H7 (cell line): ENCODE measurements around the gene LIM2. TPM values are rescaled to one million over a fixed set of nuclear protein-coding genes. Genes with fewer than 3 reads are reported as not detected.
"Not testable (repeated sequence)": the region's sequence is repeated elsewhere in the genome, so short reads cannot be mapped to it uniquely, and the experiment has no call there.

Experiments
- DNase-seq: peaks from one replicate; pipeline ENCODE4 v3.0.0; 2012
- H3K27me3 ChIP-seq: 2 replicates; pipeline ENCODE4 v1.6.0; 2011; ENCODE audit warnings: mild to moderate bottlenecking, low read length; ENCODE audit not compliant: control insufficient read depth, insufficient read depth
- H3K36me3 ChIP-seq: replicated peaks from 2 replicates; pipeline ENCODE4 v1.5.1; 2011; ENCODE audit warnings: low read length; ENCODE audit not compliant: control insufficient read depth, insufficient read depth
- H3K4me3 ChIP-seq: 2 replicates; pipeline ENCODE4 v1.5.1; 2011; ENCODE audit warnings: low read depth, mild to moderate bottlenecking, control low read depth, low read length, moderate library complexity; ENCODE audit not compliant: insufficient read depth
- total RNA-seq: library from RNA; depleted of rRNA; stranded (reverse); fragments of >200 nt; shearing (Covaris generic); gene quantifications from 2 replicates; pipeline ENCODE4 v1.2.3, GENCODE V29; 2014

Gene LIM2
- total RNA-seq, 1 experiment from 2014 or later = not detected

DNA sequence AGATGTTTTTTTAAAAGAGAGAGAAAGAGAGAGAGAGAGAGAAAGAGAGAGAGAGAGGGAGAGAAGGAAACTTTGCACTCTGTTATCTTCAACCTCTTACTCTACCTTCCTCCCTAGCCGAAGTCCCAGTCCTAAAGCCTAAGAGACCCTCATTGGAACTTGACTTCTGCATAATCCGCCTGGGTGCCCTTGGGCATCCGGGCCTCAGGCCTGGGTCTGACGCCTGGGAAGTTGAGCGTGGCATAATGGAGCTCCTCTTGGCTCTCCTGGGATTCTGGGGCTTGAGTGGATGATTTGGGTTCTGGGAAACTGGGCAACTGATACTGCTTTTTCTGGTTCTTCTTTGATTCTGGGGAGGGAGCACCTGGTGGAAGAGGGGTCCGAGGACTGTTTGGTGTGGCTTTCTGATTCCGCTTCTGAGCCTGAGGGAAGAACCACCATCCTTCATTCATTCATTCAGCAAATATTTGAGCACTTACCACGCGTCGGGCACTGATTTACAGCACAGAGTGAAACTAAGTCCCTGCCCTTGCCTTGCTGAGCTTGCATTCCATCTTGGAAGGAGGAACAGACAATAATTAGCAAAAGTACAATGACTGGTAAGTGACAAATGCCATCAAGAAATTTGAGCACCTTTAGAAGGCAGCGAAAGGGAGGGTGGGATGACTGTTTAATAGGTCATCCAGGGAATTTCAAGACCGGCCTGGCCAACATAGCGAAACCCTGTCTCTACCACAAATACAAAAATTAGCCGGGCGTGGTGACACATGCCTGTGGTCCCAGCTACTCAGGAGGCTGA, 23.4 kb upstream of the LIM2 start:
- DNase-seq = no peak
- Histone ChIP-seq H3K4me3 (no peak overlapping the region), H3K27me3 (no peaks in the 10 kb centered on the region), H3K36me3 (no peaks in the 10 kb centered on the region; the same call in 1 of the 2 replicates)

DNA sequence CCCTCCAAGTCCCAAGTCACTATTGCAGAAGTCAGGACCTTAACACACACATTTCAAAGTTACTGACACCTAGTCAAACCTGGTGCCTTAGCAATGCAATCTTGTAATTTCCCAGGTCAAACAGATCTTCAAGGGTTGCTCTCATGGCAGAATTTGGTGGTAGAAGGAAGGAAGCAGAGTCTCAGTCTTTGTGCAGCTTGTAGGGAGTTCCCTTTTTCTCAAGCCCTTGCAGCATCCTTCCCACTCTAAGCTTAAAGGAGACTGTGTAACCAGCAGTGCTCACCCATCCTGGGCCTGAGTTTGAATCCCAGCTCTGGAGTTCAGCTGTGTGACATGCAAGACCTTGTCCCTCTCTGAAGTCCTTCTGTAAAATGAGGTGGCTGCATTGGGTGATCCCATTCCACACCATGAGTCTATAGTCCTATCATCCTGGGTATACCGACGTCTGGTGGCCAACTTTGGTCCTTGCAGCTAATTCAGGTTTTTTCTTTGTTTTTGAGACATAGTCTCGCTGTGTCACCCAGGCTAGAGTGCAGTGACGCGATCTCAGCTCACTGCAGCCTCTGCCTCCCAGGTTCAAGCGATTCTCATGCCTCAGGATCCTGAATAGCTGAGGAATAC, 19.8 kb upstream of the LIM2 start:
- Histone ChIP-seq H3K4me3 (no peak overlapping the region), H3K36me3 (peaks cover 2% of the 10 kb centered on the region; the same call in 1 of the 2 replicates), H3K27me3 (no peaks in the 10 kb centered on the region)
- DNase-seq = peak; percentile 74

- H3K27me3 ChIP-seq = no peaks in the 10 kb centered on the region
- no peak overlapping the region for H3K4me3 ChIP-seq
- peaks cover 2% of the 10 kb centered on the region; the same call in 1 of the 2 replicates for H3K36me3 ChIP-seq
- no peak for DNase-seq
Observed at GRCh38 chr19:51402117-51402516, 14.3 kb upstream of the LIM2 start.

- not testable (repeated sequence) for H3K4me3 ChIP-seq, H3K36me3 ChIP-seq, DNase-seq, H3K27me3 ChIP-seq
Observed at GRCh38 chr19:51399936-51400335, 12.2 kb upstream of the LIM2 start.

DNA sequence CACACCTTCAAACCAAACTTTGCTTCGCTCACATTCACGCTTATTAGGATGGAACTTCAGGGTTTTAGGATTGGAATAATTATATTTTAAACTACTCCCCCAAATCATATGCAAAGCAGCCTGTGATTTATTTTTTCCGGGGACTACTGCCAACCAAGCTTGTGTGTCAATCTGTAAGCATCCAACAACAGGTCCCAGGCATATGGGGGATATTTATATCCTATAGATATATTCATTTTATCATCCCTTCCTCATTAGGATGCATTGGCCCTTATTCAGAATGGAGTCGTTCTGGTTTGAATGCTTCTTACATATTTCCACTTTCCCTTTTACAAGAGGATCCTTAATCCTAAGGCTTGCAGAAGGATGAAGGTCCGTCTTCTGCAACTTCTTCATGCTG, 11.5 kb upstream of the LIM2 start:
- no peak for DNase-seq
- Histone ChIP-seq H3K36me3 (peaks cover 2% of the 10 kb centered on the region; the same call in 1 of the 2 replicates), H3K4me3 (no peak overlapping the region), H3K27me3 (no peaks in the 10 kb centered on the region)

- Histone ChIP-seq H3K36me3 (no peaks in the 10 kb centered on the region), H3K27me3 (no peaks in the 10 kb centered on the region), H3K4me3 (no peak overlapping the region)
- DNase-seq = no peak
Observed at GRCh38 chr19:51398096-51398704, 10.4 kb upstream of the LIM2 start.

- not testable (repeated sequence) for H3K4me3 ChIP-seq, H3K27me3 ChIP-seq, DNase-seq, H3K36me3 ChIP-seq
Observed at GRCh38 chr19:51397453-51397852, 9.7 kb upstream of the LIM2 start.

DNA sequence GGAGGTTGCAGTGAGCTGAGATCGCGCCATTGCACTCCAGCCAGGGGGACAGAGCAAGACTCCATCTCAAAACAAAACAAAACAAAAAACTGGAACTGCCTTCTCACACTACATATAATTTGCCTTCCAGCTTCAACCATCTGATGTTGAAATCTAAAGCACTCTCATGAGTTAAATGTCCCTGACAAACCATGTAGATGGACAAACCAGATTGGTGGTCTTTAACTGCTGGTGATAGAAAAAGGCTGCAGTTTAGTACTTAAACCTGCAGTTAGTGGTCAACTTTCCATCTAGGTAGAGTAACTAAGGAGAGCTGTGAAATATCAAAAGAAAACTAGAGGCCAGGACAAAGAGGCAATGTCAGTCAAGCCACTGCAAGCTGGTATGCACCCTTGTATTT, 8.4 kb upstream of the LIM2 start:
- H3K36me3 ChIP-seq = no peaks in the 10 kb centered on the region

DNA sequence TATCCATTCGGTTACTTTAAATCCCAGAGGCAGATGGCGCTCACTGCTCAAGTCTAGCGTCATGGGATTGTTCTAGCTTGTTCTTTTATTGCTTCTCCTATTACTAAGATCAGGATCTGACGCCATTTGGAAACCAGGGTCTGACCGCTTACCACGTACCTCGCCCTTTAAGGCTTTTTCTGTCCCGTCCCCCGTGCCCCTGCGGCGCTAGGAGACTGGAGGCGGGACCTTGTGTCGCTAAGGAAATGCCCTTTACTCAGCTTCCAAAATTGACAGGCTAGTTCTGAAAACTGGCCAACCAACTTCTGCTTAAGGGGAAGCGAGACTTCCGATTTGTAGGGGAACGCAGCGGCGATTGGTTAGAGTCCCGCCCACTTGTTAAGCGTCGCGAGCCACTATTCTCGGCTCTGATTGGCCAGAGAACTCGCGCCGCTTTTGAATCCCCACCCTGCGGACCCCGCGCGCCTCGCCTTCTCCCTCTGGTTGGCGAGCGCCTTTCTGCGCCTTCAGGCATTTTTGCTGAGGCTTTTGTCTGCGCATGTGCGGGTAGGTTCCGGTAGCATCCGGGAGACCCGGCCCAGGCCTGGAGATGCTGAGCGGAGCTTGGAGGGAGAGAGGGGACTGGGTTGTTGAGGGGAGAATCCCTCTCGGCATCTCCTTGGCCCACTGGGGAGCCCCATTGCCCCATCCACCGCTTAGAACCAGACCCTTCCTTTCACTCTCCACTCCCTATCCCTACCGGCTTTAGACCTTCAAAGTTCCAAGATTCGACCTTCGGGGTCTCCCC, 6.5 kb upstream of the LIM2 start:
- peak overlapping the region; percentile 88 for H3K4me3 ChIP-seq
- H3K27me3 ChIP-seq = no peaks in the 10 kb centered on the region
- DNase-seq = peak; percentile 94
- H3K36me3 ChIP-seq = no peaks in the 10 kb centered on the region

More for the DNA sequence above, 8.4 kb upstream of the LIM2 start:
- no peaks in the 10 kb centered on the region for H3K27me3 ChIP-seq
- no peak for DNase-seq
- no peak overlapping the region for H3K4me3 ChIP-seq

GRCh38 chr19:51392701-51393100, 4.9 kb upstream of the LIM2 start:
- no peaks in the 10 kb centered on the region for H3K36me3 ChIP-seq
- no peak overlapping the region for H3K4me3 ChIP-seq
- H3K27me3 ChIP-seq = no peaks in the 10 kb centered on the region
- no peak for DNase-seq

GRCh38 chr19:51391073-51391611, 3.4 kb upstream of the LIM2 start:
- no peak for DNase-seq
- Histone ChIP-seq H3K4me3 (peak overlapping the region; percentile 37), H3K36me3 (no peaks in the 10 kb centered on the region), H3K27me3 (no peaks in the 10 kb centered on the region)

DNA sequence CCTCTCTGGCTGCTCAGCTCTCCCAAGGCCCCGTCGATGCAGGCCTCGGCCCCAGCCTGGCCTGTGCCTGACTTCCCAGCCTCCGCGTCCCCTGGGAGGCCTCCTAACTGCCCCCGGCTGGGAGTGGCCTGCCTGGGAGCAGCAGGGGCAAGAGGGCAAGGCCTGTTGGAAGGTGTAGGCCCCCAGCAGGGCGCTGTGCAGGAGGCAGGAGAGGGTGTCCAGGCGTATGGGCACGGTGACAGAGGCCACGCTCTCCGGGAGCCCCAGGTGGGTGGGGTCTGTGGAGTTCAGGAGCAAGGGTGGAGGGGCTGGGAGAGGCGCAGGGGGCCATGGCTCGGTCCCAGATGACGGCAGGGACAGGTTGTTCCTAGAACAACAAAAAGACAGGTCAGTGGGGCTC, 1.4 kb upstream of the LIM2 start:
- Histone ChIP-seq H3K27me3 (no peaks in the 10 kb centered on the region), H3K36me3 (no peaks in the 10 kb centered on the region), H3K4me3 (no peak overlapping the region)
- no peak for DNase-seq

DNA sequence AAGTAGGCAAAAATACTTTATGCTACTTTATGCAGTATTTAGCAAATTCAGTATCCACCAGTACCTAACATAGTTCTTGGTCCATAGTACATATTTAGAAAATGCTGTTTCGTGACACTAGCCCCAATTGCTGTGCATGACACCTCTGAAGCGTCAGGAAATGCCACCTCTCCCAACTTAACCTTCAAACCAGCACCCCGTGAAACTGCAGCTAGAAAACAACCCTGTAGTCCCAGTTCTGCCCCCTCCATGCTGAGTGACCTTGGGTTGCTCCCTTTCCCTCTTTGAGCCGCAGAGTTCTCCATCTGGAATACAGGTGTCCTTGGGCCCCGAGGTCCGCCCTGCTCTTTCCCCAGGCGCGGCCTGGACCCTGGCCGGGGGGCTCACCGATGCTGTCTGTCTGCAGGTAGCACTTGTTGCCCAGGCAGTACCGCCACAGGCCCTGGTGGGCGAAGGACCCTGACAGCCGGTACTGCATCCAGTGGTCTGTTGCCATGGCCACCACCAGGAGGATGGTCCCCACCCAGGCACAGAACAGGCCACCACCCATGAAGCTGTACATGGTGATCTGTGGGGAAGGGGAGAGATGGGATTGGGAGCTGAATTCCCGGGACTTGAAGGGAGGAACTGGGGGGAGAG, 773 bp downstream of the LIM2 start:
- Histone ChIP-seq H3K27me3 (no peaks in the 10 kb centered on the region), H3K4me3 (no peak overlapping the region), H3K36me3 (no peaks in the 10 kb centered on the region)
- peak; percentile 21 for DNase-seq

DNA sequence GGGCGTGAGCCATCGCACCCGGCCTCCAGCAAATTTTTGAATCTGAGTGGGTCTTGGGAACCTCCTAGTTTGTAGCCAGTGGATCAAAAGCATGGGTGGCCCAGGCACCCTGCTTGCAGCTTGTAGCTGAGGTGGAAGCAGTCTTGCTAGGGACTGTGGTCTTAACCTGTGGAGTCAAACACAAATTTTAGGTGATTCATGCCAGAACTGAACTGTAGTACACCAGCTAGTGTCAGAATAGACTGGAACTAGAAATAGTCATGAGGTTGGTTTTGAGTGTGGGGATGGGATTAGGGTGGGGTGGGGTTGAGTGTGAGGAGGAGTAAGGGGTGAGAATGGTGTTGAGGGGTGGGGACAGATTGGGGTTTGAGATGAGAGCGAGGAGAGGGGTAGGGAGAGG, 5.8 kb downstream of the LIM2 start:
- DNase-seq = no peak
- H3K4me3 ChIP-seq = no peak overlapping the region

More for the DNA sequence above, 5.8 kb downstream of the LIM2 start:
- H3K27me3 ChIP-seq = no peaks in the 10 kb centered on the region
- no peaks in the 10 kb centered on the region for H3K36me3 ChIP-seq
